ENCODE measurements around the gene GTF2F2. TPM values are rescaled to one million over a fixed set of nuclear protein-coding genes. Genes with fewer than 3 reads are reported as not detected.

The GTF2F2 gene
- total RNA-seq, 6 experiments from 2014 or later = 4.0 to 10.3 (median 6.0) TPM

DNA sequence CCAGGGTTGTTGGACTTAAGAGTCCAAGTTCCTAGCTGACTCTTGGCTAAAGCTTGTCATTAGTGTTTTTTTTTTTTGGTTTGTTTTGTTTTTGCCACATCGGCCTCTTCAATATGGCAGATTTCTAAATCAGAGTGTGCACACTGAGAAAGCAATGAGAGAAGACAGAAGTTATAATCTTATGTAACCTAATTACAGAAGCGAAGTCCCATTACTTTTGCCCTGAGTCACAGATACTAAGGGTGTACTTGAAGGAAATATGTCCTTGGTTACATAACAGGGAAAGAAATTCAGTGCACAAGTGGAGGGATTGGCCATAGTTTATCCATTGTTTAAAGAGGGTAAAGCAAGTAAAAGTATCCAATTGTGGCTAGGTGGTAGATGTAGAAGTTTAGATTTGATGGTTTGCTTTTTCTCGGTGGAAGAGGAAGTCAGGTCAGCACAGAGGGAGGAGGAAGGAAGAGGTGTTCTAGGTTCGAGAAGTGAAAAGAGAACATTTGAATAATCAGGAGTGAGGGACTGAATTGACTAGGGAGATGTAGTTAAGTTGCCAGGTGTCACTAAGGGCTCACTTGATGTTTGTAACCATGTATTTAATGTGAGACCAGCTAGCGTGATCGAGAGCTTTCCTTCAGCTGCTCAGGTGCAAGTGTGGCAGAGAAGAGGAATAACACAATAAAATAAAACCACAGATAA lies 12.2 kb downstream of the GTF2F2 start:
- no peak overlapping the region for H3K4me3 ChIP-seq
- no peak for DNase-seq
- no peaks in the 10 kb centered on the region for H3K9me3 ChIP-seq
- intact Hi-C loops (cut with DNase I) = no loop called here
- H3K36me3 ChIP-seq = no peaks in the 10 kb centered on the region
- ATAC-seq = no peak
- H3K4me1 ChIP-seq = no peaks in the 10 kb centered on the region
- no peak for TF ChIP-seq POLR2A (IDR thresholded peaks at IDR 0.05)
- TF ChIP-seq, protein P1, sequence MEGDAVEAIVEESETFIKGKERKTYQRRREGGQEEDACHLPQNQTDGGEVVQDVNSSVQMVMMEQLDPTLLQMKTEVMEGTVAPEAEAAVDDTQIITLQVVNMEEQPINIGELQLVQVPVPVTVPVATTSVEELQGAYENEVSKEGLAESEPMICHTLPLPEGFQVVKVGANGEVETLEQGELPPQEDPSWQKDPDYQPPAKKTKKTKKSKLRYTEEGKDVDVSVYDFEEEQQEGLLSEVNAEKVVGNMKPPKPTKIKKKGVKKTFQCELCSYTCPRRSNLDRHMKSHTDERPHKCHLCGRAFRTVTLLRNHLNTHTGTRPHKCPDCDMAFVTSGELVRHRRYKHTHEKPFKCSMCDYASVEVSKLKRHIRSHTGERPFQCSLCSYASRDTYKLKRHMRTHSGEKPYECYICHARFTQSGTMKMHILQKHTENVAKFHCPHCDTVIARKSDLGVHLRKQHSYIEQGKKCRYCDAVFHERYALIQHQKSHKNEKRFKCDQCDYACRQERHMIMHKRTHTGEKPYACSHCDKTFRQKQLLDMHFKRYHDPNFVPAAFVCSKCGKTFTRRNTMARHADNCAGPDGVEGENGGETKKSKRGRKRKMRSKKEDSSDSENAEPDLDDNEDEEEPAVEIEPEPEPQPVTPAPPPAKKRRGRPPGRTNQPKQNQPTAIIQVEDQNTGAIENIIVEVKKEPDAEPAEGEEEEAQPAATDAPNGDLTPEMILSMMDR (IDR thresholded peaks at IDR 0.05) = no peak
- 72% methylated on average over 6 of the region's 6 CpGs for WGBS (ENCODE audit: insufficient coverage, low coverage, low lambda C conversion rate, missing lambda C conversion rate)
- no peaks in the 10 kb centered on the region for H3K27me3 ChIP-seq
- no peak overlapping the region for H3K27ac ChIP-seq

DNA sequence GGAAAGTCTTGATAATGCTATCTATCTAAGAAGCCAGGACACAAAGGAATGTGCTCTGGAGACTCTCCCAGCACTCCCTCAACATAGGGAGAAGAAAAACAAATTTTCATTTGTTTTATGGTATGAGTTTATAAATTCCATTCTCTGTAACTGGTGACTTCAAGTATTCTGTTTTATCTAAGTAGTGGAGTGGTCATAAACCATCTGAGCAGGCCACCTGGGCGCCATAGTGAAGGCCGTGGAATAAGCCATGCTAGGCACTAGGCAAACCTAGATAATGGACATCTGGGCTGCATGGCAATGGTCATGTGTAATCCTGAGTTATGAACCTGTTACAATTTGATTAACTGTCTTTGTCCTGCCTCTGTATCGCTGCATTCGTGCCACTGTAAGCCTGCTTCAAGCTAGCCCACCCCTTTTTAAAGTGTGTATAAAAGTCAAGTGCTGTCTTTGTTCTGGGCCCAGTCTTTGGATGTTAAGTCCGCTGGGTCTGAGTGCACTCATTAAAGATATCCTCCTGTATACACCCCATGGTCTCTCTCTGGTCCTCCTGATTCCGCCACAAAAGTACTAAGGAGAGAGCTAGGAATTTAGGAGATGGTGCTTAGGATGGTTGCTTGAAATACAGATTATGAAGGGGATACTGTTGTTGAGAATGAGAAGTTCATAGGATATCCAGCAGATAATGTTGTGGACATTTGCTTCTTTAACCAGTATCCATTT lies 13.2 kb downstream of the GTF2F2 start:
- H3K4me1 ChIP-seq = no peaks in the 10 kb centered on the region
- no peak for DNase-seq
- intact Hi-C loops (cut with DNase I) = no loop called here
- 92% methylated on average over 4 of the region's 6 CpGs for WGBS (ENCODE audit: insufficient coverage, low coverage, low lambda C conversion rate, missing lambda C conversion rate)
- H3K9me3 ChIP-seq = no peaks in the 10 kb centered on the region
- H3K27me3 ChIP-seq = no peaks in the 10 kb centered on the region
- H3K4me3 ChIP-seq = no peak overlapping the region
- no peak for ATAC-seq
- TF ChIP-seq, protein P1 (IDR thresholded peaks at IDR 0.05) = no peak
- no peak for TF ChIP-seq POLR2A (IDR thresholded peaks at IDR 0.05)
- no peak overlapping the region for H3K27ac ChIP-seq
- no peaks in the 10 kb centered on the region for H3K36me3 ChIP-seq

DNA sequence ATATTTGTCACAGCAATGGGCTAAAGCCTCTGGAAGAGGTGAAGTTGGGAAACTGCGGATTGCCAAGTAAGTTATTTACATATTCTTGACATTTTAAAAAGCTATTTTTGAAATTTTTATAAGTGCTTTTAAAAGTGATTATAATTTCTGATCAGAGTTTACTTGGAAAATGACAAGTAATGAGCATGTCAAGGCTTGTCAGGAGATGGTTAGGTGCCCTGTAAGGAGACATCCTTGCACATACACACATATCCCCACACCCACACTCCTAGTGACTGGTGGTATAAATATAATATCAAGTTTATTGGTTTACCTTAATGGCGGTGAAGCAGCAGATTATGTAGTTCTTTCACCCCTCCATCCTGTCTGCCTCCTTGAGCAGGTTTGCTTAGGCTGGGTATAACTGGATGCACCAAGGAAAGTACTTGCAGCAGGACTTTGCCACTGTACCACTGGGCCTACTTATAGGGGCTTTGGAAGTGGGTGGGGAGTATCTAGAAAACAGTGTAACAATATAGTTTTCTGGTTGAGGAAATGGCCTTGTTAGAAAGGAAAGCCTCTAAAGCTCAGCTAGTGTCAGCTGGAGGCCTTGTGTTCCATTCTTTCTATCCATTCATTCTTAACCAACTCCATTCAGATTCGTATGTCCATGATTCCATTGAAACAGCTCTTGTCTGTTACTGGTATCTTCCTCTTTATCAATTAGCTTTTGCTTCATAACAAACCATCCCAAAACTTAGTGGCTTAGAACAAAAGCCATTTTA lies 16.6 kb downstream of the GTF2F2 start:
- WGBS (ENCODE audit: insufficient coverage, low coverage, low lambda C conversion rate, missing lambda C conversion rate) = 96% methylated on average over 2 of the region's 3 CpGs
- Histone ChIP-seq H3K27ac (no peak overlapping the region), H3K27me3 (no peaks in the 10 kb centered on the region), H3K9me3 (no peaks in the 10 kb centered on the region), H3K4me3 (no peak overlapping the region), H3K4me1 (no peaks in the 10 kb centered on the region), H3K36me3 (no peaks in the 10 kb centered on the region)
- ATAC-seq (no peak), DNase-seq (no peak)
- TF ChIP-seq, protein P1 (IDR thresholded peaks at IDR 0.05) = no peak
- intact Hi-C loops (cut with DNase I) = no loop called here

DNA sequence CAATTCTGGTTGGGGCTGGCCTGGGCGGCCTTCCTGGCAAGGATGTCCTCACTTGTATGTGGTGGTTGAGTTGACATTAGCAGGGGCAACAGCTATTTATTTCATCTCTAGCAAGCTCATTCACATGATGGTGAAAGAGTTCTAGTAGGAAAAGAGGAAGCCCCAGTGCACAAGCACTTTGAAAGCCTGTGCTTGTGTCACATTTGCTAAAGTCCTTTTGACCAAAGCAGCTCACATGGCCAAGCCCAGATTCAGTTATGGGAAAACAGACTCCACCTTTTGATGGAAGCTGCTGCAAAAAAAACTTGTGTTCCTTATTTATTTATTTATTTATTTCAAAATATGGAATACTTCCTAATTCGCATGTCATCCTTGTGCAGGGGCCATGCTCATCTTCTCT lies 17.2 kb downstream of the GTF2F2 start:
- 88% methylated on average over 2 of the region's 2 CpGs for WGBS (ENCODE audit: insufficient coverage, low coverage, low lambda C conversion rate, missing lambda C conversion rate)

More for the DNA sequence above, 17.2 kb downstream of the GTF2F2 start:
- intact Hi-C loops (cut with DNase I) = no loop called here
- H3K4me3 ChIP-seq = no peak overlapping the region
- H3K27me3 ChIP-seq = no peaks in the 10 kb centered on the region
- no peak overlapping the region for H3K27ac ChIP-seq
- no peaks in the 10 kb centered on the region for H3K9me3 ChIP-seq
- no peaks in the 10 kb centered on the region for H3K36me3 ChIP-seq
- DNase-seq (no peak), ATAC-seq (no peak)
- TF ChIP-seq POLR2A (IDR thresholded peaks at IDR 0.05) = no peak
- TF ChIP-seq, protein P1 (IDR thresholded peaks at IDR 0.05) = no peak
- H3K4me1 ChIP-seq = no peaks in the 10 kb centered on the region
